Activated CD8-positive, alpha-beta T cell treated with anti-CD3 and anti-CD28 coated beads for 36 hours (primary cell): ENCODE data around the gene SOAT2. TPM values are rescaled to one million over a fixed set of nuclear protein-coding genes. Genes with fewer than 3 reads are reported as not detected.
A peak's percentile ranks its signal among the peaks of the same experiment; 100 is the strongest.

Experiments used
- ATAC-seq: fragments of 200-7000 bp; cut with Tn5 transposase; one replicate; pipeline ENCODE4 v1.10.0; 2021; ENCODE audit warnings: mild to moderate bottlenecking, moderate library complexity
- CTCF ChIA-PET: fragments of 350-600 bp; sonication (Branson Sonifier 250); formaldehyde crosslinking; loops from one replicate; lab custom pipeline; 2021; ENCODE audit warnings: antibody characterized with exemption; lab: Charles Lee
- POLR2A ChIA-PET: fragments of 350-600 bp; sonication (Branson Sonifier 250); formaldehyde crosslinking; loops from one replicate; lab custom pipeline; 2021; ENCODE audit warnings: antibody characterized with exemption; lab: Charles Lee
- DNase-seq: peaks from one replicate; pipeline ENCODE4 v3.0.0-alpha.2; 2020
- H3K27ac Mint-ChIP-seq: one replicate; pipeline ENCODE4 v1.8.0; 2021; ENCODE audit warnings: mild to moderate bottlenecking, mixed read lengths
- H3K27me3 Mint-ChIP-seq: one replicate; pipeline ENCODE4 v1.8.0; 2021; ENCODE audit warnings: mixed read lengths
- H3K36me3 Mint-ChIP-seq: one replicate; pipeline ENCODE4 v1.8.0; 2021; ENCODE audit warnings: low read depth, mixed read lengths
- H3K4me1 Mint-ChIP-seq: one replicate; pipeline ENCODE4 v1.8.0; 2021; ENCODE audit warnings: low read depth, mixed read lengths
- H3K4me3 Mint-ChIP-seq: one replicate; pipeline ENCODE4 v1.8.0; 2021; ENCODE audit warnings: mild to moderate bottlenecking, moderate library complexity, mixed read lengths
- H3K9me3 Mint-ChIP-seq: one replicate; pipeline ENCODE4 v1.8.0; 2021; ENCODE audit warnings: mixed read lengths
- intact Hi-C: fragments of 100-400 bp; cut with micrococcal nuclease; formaldehyde crosslinking; loops from one replicate; pipeline ENCODE4 v1.10.0; 2022
- total RNA-seq, 2 experiments: library from RNA; stranded (reverse); gene quantifications; one replicate each; pipeline ENCODE4 v1.2.3, GENCODE V29; 2021
- TF ChIP-seq, protein P1 (sequence below): fragments of 200-600 bp; IDR thresholded peaks from one replicate; pipeline ENCODE4 v1.8.0; 2022; ENCODE audit warnings: antibody characterized with exemption, mild to moderate bottlenecking

SOAT2 gene
- total RNA-seq, 2 experiments from 2014 or later: 5.3 to 6.7 TPM

DNA sequence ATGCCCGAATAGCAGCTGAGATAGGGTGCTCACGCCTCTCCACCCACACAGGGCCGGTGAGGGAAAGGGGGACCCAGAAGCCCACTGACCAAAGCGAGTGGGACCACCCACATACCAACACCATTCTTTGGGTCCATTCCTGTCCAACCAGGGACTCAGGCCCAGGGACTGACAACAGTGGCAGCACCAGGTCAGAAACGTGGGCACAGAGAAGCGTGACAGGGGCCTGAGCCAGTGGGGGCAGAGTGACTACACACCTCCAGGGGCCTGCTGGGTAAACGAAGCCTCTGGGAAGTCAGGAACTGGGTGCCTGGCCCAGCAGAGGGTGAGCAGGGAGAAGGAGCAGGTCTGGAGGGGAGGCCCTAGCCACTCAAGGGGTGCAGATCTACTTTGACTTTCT is 37.8 kb upstream of the SOAT2 start:
- POLR2A ChIA-PET: interaction anchor here (0.7 to 5.6 kb wide), 8 partner anchors 11 to 117 kb away, joined by 3 to 37 read pairs (median 6); partner anchors contain the start of genes IGFBP6, SOAT2 and SPRYD3
- H3K27ac Mint-ChIP-seq: no peak overlapping the region
- peaks cover 12% of the 10 kb centered on the region for H3K4me1 Mint-ChIP-seq
- TF ChIP-seq, protein P1, sequence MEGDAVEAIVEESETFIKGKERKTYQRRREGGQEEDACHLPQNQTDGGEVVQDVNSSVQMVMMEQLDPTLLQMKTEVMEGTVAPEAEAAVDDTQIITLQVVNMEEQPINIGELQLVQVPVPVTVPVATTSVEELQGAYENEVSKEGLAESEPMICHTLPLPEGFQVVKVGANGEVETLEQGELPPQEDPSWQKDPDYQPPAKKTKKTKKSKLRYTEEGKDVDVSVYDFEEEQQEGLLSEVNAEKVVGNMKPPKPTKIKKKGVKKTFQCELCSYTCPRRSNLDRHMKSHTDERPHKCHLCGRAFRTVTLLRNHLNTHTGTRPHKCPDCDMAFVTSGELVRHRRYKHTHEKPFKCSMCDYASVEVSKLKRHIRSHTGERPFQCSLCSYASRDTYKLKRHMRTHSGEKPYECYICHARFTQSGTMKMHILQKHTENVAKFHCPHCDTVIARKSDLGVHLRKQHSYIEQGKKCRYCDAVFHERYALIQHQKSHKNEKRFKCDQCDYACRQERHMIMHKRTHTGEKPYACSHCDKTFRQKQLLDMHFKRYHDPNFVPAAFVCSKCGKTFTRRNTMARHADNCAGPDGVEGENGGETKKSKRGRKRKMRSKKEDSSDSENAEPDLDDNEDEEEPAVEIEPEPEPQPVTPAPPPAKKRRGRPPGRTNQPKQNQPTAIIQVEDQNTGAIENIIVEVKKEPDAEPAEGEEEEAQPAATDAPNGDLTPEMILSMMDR: no peak
- H3K27me3 Mint-ChIP-seq: no peaks in the 10 kb centered on the region
- DNase-seq: no peak
- peaks cover 16% of the 10 kb centered on the region for H3K36me3 Mint-ChIP-seq
- CTCF ChIA-PET: interaction anchor here (0.6 to 12.1 kb wide), 43 partner anchors 11 to 280 kb away, joined by 3 to 553 read pairs (median 4); partner anchors contain the start of genes AAAS, CSAD, EIF4B and ESPL1
- intact Hi-C loops: no loop called here
- no peaks in the 10 kb centered on the region for H3K9me3 Mint-ChIP-seq
- ATAC-seq: no peak
- H3K4me3 Mint-ChIP-seq: no peak overlapping the region

DNA sequence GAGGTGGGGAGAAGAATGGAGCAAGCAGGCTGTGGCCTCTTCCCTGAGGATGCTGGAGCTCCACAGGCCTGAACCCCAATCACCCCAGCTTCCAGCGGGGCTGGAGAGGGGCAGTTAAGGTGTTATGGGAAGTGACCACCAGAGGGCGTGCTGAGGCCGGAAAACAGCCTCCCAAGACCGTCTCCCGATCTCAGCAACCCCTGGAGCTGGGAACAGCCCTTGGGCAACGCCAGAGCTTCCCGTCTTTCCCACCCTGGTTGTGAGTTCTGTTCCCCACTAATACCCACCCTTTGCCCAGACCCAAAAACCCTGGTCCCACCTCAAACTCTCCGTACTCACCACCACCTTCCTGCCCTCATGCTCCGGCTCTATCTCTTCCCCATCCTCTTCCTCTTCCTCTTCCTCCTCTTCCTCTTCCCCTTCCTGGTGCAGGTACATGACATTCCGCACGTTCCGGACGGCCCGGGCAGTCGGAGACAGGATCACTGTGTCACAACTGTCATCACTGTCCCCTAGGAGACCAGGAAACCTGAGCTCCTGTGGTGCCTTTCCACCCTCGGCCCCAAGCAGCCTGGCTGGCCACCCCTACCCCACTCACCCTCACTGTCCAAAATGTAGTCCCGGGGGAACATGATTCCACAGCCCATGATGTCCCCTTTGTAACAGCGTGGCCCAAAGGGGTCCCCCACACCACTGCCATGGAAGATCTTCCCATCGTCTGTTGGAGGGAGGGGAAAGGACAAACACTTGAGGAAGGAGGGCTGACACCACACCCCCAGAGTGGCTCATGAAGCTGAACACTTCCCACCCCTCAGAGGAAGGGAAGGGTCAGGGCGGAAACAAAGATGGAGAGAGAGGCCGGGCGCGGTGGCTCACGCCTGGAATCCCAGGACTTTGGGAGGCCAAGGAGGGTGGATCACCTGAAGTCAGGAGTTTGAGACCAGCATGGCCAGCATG is 37.0 kb upstream of the SOAT2 start:
- no peaks in the 10 kb centered on the region for H3K27me3 Mint-ChIP-seq
- peak overlapping the region; percentile 40 for H3K27ac Mint-ChIP-seq
- DNase-seq: peak; percentile 80
- TF ChIP-seq, protein P1: peak; percentile 96
- H3K4me3 Mint-ChIP-seq: no peak overlapping the region
- peaks cover 12% of the 10 kb centered on the region for H3K4me1 Mint-ChIP-seq
- intact Hi-C loops: loop anchor here (2.0 kb wide), 1 partner anchor 33 kb away; no protein-coding TSS in a partner anchor
- peaks cover 16% of the 10 kb centered on the region for H3K36me3 Mint-ChIP-seq
- peak; percentile 66 for ATAC-seq
- H3K9me3 Mint-ChIP-seq: no peaks in the 10 kb centered on the region
- ChIA-PET POLR2A (interaction anchor here (0.7 to 5.6 kb wide), 11 partner anchors 9 to 116 kb away, joined by 3 to 37 read pairs (median 3); partner anchors contain the start of genes IGFBP6, SOAT2 and SPRYD3), CTCF (interaction anchor here (0.6 to 12.1 kb wide), 45 partner anchors 12 to 279 kb away, joined by 3 to 553 read pairs (median 4); partner anchors contain the start of genes AAAS, CSAD, EIF4B and ESPL1)

DNA sequence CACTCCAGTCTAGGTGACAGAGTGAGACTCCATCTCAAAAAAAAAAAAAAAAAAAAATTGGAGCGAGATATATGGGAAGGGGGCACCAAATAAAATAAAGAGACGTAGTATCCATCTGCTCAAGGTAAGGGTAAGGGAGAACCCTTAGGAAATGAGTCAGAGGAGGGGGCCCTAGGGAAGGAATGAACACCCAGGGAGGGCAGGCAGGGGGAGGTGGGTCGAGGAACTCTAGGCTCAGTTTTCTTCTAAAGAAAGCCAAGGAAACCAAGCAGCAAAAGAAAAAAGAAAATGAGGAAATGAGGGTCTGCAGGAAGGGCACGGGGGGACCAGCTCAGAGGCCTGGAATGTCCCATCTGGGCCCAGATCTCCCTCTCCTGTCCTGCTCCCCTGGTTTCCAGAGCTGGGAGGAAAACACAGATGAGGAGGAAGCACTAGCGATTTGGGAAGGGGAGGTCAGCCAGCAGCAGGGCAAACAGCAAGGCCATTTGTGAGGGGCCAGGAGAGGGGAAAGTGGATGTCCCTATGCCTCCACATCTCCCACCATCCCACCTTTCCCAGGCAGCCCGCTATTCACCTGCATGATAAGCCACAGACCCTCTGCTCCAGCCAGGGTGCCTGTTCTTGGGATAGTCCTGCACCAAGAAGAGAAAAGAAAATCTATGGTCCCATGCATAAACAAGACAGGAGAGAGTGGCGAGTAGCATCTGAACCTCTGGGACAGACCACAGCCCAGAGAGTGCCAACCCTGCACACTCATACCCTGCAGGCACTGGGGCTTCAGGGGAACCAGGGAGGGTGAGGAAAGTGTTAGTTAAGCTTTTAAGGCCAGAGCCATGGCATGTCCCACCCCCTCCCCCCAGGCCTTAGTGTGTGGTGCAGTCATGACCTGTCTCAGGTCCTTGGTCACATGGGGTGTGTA is 36.0 kb upstream of the SOAT2 start:
- Mint-ChIP-seq H3K27me3 (no peaks in the 10 kb centered on the region), H3K9me3 (no peaks in the 10 kb centered on the region), H3K4me1 (peaks cover 12% of the 10 kb centered on the region), H3K27ac (peak overlapping the region; percentile 47), H3K4me3 (no peak overlapping the region), H3K36me3 (peaks cover 19% of the 10 kb centered on the region)
- ATAC-seq (peak; percentile 44), DNase-seq (peak; percentile 45)
- ChIA-PET CTCF (interaction anchor here (0.8 to 12.1 kb wide), 11 partner anchors 13 to 211 kb away, joined by 3 to 553 read pairs (median 11); partner anchors contain the start of genes IGFBP6, SOAT2 and SPRYD3), POLR2A (interaction anchor here (0.5 to 5.6 kb wide), 4 partner anchors 12 to 169 kb away, joined by 4 to 37 read pairs (median 22); partner anchors contain the start of genes IGFBP6, SOAT2 and SPRYD3)
- TF ChIP-seq, protein P1: no peak
- intact Hi-C loops: loop anchor here (2.0 kb wide), 1 partner anchor 31 kb away; no protein-coding TSS in a partner anchor

DNA sequence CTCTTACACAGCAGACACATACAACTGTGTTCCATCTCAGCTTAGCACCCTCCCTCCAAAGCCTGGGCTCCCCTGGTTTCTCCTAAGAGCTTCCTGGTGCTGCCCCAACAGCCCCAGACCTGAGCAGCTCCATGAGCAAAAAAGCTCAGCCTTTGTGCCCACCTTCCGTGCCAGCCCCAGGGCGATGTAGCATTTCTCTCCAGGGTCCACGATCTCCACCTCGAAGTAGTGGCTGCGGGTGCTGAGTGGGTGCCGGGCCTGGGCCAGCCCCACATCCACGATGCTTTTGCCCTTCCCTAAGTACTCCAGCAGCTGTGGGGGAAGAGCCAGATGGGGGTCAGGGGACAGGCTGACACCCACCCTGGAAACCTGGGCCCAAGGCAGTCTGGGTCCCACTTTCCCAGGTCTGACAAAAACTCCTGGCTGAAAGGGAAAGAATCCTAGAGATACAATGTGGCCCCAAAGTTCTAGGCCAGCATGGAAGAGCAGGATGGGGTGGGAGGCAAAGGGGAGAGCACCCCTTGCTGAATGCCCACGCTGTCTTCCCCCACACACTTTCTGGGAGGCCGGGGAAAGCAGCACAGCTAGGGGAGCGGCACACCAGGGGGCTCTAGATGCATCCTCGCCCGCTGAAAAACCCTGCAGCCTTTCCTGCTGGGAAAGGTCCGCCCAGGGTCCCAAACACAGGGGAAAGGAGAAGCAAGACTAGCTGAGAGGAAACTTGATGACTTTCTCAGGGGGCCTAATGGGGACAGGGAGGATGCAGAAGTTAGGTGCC is 35.1 kb upstream of the SOAT2 start:
- intact Hi-C loops: loop anchor here (2.0 kb wide), 1 partner anchor 31 kb away; no protein-coding TSS in a partner anchor
- TF ChIP-seq, protein P1: no peak
- Mint-ChIP-seq H3K27ac (peak overlapping the region; percentile 29), H3K9me3 (no peaks in the 10 kb centered on the region), H3K27me3 (no peaks in the 10 kb centered on the region), H3K4me3 (no peak overlapping the region), H3K4me1 (peaks cover 12% of the 10 kb centered on the region), H3K36me3 (peaks cover 25% of the 10 kb centered on the region)
- ChIA-PET CTCF (interaction anchor here (0.8 to 12.1 kb wide), 5 partner anchors 13 to 146 kb away, joined by 3 to 553 read pairs (median 4); partner anchors contain the start of genes IGFBP6, SOAT2 and SPRYD3), POLR2A (interaction anchor here (0.5 to 5.6 kb wide), 3 partner anchors 11 to 168 kb away, joined by 4 to 37 read pairs (median 32); partner anchors contain the start of genes IGFBP6 and SPRYD3)
- DNase-seq (no peak), ATAC-seq (no peak)
